Measurements from ENCODE around the gene BIRC7. TPM values are rescaled to one million over a fixed set of nuclear protein-coding genes. Genes with fewer than 3 reads are reported as not detected.

The BIRC7 gene, protein sequence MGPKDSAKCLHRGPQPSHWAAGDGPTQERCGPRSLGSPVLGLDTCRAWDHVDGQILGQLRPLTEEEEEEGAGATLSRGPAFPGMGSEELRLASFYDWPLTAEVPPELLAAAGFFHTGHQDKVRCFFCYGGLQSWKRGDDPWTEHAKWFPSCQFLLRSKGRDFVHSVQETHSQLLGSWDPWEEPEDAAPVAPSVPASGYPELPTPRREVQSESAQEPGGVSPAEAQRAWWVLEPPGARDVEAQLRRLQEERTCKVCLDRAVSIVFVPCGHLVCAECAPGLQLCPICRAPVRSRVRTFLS
- not detected in 2 replicates for total RNA-seq

DNA sequence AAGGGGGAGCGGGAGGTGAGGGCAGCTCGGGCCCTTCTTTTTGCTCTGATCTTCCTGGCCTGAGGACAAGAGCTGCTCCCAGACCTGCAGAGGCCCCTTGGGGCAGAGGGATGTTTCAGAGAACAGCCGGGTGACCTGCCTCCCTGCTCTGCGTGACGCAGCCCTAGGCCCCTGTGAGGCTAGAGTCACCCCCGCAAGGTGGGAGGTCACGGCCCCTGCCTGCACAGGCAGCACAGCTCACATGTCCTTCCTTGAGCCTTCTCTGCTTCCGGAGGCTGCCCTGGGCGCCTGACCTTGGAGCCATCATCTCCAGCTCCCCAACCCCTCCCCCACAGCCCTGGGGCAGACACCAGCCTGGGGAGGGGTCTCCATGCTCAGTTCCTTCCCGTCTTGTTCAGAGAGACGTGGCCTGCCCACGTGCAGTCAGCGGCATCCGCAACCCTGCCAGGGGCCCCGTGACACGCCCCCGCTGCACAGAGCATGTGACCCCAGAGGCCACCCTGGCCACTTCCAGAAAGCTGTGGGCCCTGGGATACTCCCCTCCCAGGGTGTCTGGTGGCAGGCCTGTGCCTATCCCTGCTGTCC is at the start of gene BIRC7:
TSS of gene BIRC7 (plus strand) at position 507 of the 585 bp plus-strand sequence. CDS start 192 bp downstream, outside the sequence.

DNA sequence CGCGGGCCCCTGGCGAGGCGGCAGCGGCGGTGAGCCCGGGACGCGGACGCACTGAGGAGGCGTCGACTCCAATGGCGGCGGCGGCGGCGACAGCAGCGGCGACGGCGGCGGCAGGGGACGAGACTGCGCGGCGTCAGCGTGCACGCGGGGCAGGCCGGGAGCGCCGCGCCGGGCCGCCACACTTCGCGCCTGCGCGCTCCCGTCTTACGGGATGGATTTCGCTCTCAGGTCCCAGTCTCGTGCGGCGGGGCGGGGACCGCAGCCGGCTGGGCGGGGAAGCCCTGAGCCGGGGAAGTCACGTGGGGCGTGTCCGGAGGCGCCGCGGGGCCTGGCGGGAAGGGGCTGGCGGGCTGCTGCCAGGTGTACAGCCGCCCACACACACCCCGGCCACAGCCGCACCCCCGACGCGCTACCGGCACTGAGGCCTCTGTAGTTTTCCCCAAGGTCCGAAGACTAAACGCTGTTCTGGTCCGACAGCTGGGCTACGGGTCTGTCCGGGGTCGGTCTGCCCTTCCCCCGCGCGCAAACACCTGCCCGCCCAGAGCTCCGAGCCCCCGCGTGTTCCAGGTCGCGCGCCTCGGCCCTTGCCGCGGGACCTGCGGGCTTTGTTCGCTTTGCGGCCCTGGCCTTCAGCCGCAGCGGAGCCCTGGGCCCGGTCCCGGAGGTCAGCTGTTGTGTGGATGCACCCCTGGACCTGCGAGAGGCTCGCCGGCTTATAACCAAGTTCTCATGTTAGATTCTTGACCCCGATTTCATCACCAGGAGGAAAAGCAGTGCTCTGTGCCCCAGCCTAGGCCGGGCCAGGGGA is 19.5 kb upstream of the BIRC7 start, which contains the start of gene YTHDF1:
TSS of gene YTHDF1 (minus strand) at position 91 of the 808 bp plus-strand sequence. CDS start 239 bp downstream, outside the sequence.

DNA sequence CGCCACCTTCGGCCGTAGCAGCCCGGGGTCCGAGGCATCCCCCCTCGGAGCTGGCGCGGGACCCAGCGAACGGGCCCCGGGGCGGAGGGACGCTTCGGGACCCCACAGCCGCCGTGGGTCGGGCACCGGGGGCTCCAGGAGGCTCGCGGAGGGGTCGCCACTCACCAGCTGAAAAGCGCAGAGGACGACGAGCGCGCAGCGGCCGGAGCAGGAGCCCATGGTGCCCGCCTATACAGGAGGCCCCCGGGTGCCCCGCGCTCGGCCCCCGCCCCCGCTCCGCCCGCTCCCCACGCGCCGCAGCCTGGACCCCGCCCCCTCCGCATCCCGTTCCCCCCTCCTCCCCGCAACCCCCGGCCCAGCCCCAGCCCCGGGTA is 18.5 kb downstream of the BIRC7 start, which contains the start of gene NKAIN4:
TSS of gene NKAIN4 (minus strand) at position 232 of the 374 bp plus-strand sequence. CDS start at position 219, 13 bp downstream.

DNA sequence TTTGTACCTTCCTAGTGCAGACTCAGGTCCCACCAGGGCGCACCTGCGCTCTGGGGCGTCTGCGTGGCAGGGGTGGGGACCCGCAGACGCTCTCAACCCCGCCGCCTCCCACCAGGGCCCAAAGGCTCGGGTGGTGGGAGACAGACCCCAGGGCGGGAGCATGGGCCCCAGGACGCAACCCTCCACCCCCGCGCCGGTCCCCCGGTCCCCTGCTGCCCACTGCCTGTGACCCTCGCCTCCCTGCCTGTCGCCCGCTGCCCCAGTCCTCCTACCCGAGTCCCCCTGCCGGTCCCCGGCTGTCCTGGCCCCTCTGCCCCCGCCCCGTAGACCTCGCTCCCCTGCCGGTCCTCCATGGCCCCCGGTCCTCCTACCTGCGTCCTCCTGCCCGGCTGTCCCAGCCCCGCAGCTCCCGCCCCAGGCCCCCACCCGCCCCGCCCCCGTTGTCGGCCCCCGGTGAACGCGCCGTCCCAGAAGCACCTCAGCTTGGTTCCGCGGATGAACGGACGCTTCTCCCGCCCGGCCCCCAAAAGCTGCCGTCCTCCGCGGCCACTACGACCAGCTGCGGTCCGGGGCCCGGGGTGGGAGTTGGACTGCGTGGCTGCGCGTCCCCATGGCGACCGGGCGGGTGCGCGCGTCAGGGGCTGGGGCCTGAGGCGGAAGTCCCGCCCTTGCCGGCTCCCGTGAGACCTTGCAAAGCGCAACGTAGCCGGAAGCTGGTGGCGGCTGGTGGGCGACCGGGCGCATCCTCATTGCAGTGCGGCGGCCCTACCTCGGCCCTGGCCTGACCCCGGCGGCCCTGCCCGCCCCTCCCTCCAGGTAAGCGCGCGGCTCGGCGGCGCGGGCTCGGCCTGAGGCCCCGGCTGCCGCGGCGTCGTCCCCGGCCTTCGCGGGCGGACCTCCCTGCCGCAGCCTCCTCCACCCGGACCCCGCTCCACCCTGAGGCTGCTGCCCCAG is 36.7 kb downstream of the BIRC7 start, which contains the start of gene ARFGAP1:
TSS of gene ARFGAP1 (plus strand) at position 709 of the 954 bp plus-strand sequence. CDS start 2,768 bp downstream, outside the sequence.

Other genes starting within 250 kb of the BIRC7 start
- not detected in 2 replicates for gene BHLHE23, start 228.9 kb upstream of the BIRC7 start, total RNA-seq
- 25.1 and 38.6 TPM in 2 replicates for gene YTHDF1, start 19.8 kb upstream of the BIRC7 start, total RNA-seq
- gene NKAIN4, start 18.6 kb downstream of the BIRC7 start, total RNA-seq: 3.7 TPM in 1 of 2 replicates, not detected in the other
- gene ARFGAP1, start 36.9 kb downstream of the BIRC7 start, total RNA-seq: 61.7 and 70.9 TPM in 2 replicates
- not detected in 2 replicates for gene COL20A1, start 57.3 kb downstream of the BIRC7 start, total RNA-seq
- not detected in 2 replicates for gene CHRNA4, start 125.4 kb downstream of the BIRC7 start, total RNA-seq
- gene KCNQ2, start 236.8 kb downstream of the BIRC7 start, total RNA-seq: not detected in 2 replicates

All from epithelial cell of alveolus of lung (primary cell).